GM23248 (cell line): Measurements from ENCODE around the gene PLPPR2.

Experiments
- EZH2 ChIP-seq: fragments of 200-600 bp; sonication (generic); IDR thresholded peaks from 2 replicates; pipeline ENCODE4 v1.6.1; 2018; ENCODE audit warnings: antibody characterized with exemption, mild to moderate bottlenecking; ENCODE audit not compliant: insufficient read depth, poor library complexity, severe bottlenecking
- EZH2phosphoT487 ChIP-seq: fragments of 200-600 bp; sonication (generic); IDR thresholded peaks from 2 replicates; pipeline ENCODE4 v1.6.1; 2018; ENCODE audit warnings: antibody characterized with exemption, moderate library complexity, mild to moderate bottlenecking, low read depth; ENCODE audit not compliant: insufficient read depth

DNA sequence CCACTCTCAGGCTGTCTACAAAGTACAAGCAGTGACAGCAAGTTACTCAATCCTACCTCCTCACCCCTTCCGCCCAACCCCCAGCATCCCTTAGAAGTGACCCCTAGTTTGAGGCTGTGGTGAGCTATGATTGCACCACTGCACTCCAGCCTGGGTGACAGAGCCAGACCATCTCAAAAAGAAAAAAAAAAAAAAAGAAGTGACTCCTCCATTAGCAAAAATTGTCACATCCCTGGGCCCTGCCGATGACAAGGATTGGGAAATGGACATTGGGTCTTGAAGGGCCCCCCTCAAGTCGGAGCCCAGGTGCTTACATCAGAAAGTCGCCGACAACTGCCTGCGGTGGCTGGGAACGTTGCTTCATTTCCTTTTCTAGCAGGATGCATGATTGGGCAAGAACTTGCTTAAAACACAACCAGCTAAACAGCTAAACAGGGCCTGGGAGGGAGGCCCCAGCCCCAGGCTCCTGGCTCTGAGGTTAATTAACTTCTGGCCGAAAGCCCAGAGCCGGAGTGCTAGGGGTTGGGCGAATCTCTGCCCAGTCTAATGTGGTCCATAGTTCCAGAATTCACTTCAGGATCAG, 31.1 kb upstream of the PLPPR2 start:
- TF ChIP-seq EZH2phosphoT487 (no peak), EZH2 (no peak)
